Keratinocyte (primary cell): ENCODE measurements around the gene MFN2. TPM values are rescaled to one million over a fixed set of nuclear protein-coding genes. Genes with fewer than 3 reads are reported as not detected.

Experiments
- DNase-seq: peaks from one replicate; pipeline ENCODE4 v3.0.0-alpha.2; 2011; ENCODE audit warnings: low read depth, missing footprints, low spot score
- FAIRE-seq: peaks from 2 replicates; lab custom pipeline; 2011; peaks lifted over from hg19 to GRCh38; lab: Jason Lieb, UNC
- H2AFZ ChIP-seq: 2 replicates; pipeline ENCODE4 v1.6.0; 2012; ENCODE audit warnings: low read length, control low read depth, inconsistent platforms; ENCODE audit not compliant: control insufficient read depth
- H3K27ac ChIP-seq: 2 replicates; pipeline ENCODE4 v1.5.1; 2011; ENCODE audit warnings: low read length; ENCODE audit not compliant: control insufficient read depth, insufficient read depth
- H3K27me3 ChIP-seq: 3 replicates; pipeline ENCODE4 v1.6.0; 2011; ENCODE audit warnings: low read length; ENCODE audit not compliant: control insufficient read depth, insufficient read depth; ENCODE audit errors: extremely low read depth
- H3K36me3 ChIP-seq, 2 experiments: 2 replicates in 1 of 2; 3 replicates in 1 of 2; pipeline ENCODE4 v1.5.1; 2011; ENCODE audit warnings: low read length in 2 of 2, mild to moderate bottlenecking in 1 of 2; ENCODE audit not compliant: control insufficient read depth in 2 of 2, insufficient read depth in 2 of 2; ENCODE audit errors: extremely low read depth in 1 of 2
- H3K4me1 ChIP-seq: 3 replicates; pipeline ENCODE4 v1.5.1; 2011; ENCODE audit warnings: low read length; ENCODE audit not compliant: control insufficient read depth, insufficient read depth; ENCODE audit errors: extremely low read depth
- H3K4me2 ChIP-seq: 3 replicates; pipeline ENCODE4 v1.6.0; 2011; ENCODE audit warnings: low read depth, low read length; ENCODE audit not compliant: control insufficient read depth, insufficient read depth; ENCODE audit errors: extremely low read depth
- H3K4me3 ChIP-seq, 3 experiments: fragments of 200-600 bp in 1 of 3; sonication (generic) in 1 of 3; 2 replicates in 2 of 3; 3 replicates in 1 of 3; pipeline ENCODE4 v1.5.1; 2011 to 2016; ENCODE audit warnings: low read length in 3 of 3, mild to moderate bottlenecking in 3 of 3, control low read depth in 2 of 3, inconsistent platforms in 1 of 3, low read depth in 1 of 3, mixed read lengths in 1 of 3, mixed run types in 1 of 3, moderate library complexity in 1 of 3; ENCODE audit not compliant: control insufficient read depth in 2 of 3, insufficient read depth in 2 of 3; ENCODE audit errors: extremely low read depth in 1 of 3
- H3K79me2 ChIP-seq: 2 replicates; pipeline ENCODE4 v1.6.0; 2012; ENCODE audit warnings: low read length; ENCODE audit not compliant: control insufficient read depth, insufficient read depth
- H3K9ac ChIP-seq: 3 replicates; pipeline ENCODE4 v1.6.0; 2011; ENCODE audit warnings: low read length; ENCODE audit not compliant: control insufficient read depth, insufficient read depth; ENCODE audit errors: extremely low read depth
- H3K9me1 ChIP-seq: 3 replicates; pipeline ENCODE4 v1.6.0; 2011; ENCODE audit warnings: low read length; ENCODE audit not compliant: control insufficient read depth, insufficient read depth; ENCODE audit errors: extremely low read depth
- H3K9me3 ChIP-seq: 2 replicates; pipeline ENCODE4 v1.5.1; 2012; ENCODE audit warnings: low read depth, low read length; ENCODE audit not compliant: control insufficient read depth
- H4K20me1 ChIP-seq: 3 replicates; pipeline ENCODE4 v1.6.0; 2011; ENCODE audit warnings: low read length; ENCODE audit not compliant: control insufficient read depth, insufficient read depth; ENCODE audit errors: extremely low read depth
- EZH2 ChIP-seq: IDR thresholded peaks from one replicate; pipeline ENCODE4 v1.6.1; 2012; ENCODE audit warnings: inconsistent platforms, mild to moderate bottlenecking, low read length, moderate library complexity
- dilution Hi-C: fragments of 300-500 bp; cut with MboI; formaldehyde crosslinking; loops from one replicate; pipeline ENCODE4 v1.7.0; 2020; ENCODE audit warnings: low sequenced_read_pairs; ENCODE audit not compliant: extremely low pct_ligation_motif_present
- polyA plus RNA-seq, 5 experiments: library from polyadenylated mRNA; depleted of rRNA in 3 of 5; stranded (reverse) in 3 of 5; stranded (forward) in 1 of 5; unstranded in 1 of 5; fragments of >200 nt; gene quantifications; 1 replicate in 1 of 5; 2 replicates in 3 of 5; 3 replicates in 1 of 5; pipeline versions ENCODE4 v1.2.1 to v1.2.3, GENCODE V29; 2011 to 2012; ENCODE audit warnings: missing spikeins in 2 of 5, low read depth in 1 of 5, low replicate concordance in 1 of 5
- TF ChIP-seq, protein P1 (sequence below), 3 experiments: IDR thresholded peaks in 1 of 3; conservative IDR thresholded peaks in 1 of 3; optimal IDR thresholded peaks in 1 of 3; 2 replicates in 2 of 3; 3 replicates in 1 of 3; pipeline versions ENCODE3 to v1.5.1; 2011; ENCODE audit warnings: low read length in 3 of 3, mild to moderate bottlenecking in 3 of 3, moderate library complexity in 2 of 3, control low read depth in 1 of 3, inconsistent platforms in 1 of 3; ENCODE audit not compliant: insufficient read depth in 2 of 3; ENCODE audit errors: extremely low read depth in 1 of 3

Gene MFN2
- polyA plus RNA-seq, 1 donor (not counting 4 experiments of a cell fraction or from before 2014, with no cell fraction given) = 102 TPM

DNA sequence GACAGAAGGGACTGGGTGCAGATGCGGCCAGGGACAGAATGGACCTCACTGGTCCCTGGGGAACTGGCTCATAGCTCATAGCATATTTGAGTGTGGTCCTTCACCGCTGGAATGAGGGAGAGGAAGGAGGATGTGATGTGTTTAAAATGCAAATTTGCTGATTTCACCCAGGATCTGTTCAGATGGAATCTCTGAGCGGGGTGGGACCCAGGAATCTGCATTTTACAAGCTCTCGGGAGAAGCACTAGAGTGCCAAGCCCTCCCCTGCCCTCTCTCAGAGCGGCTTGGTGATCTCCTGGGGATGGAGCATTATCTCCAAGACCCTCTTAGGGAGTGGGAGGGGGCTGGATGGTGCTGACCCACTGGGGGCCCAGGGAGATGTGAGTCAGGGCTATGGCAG lies 22.8 kb upstream of the MFN2 start:
- no peaks in the 10 kb centered on the region for H4K20me1 ChIP-seq
- FAIRE-seq (no peak), DNase-seq (no peak)
- no peak overlapping the region for H2AFZ ChIP-seq
- no peaks in the 10 kb centered on the region for H3K9me3 ChIP-seq
- no peak overlapping the region for H3K4me2 ChIP-seq
- peaks cover 11 to 26% of the 10 kb centered on the region in 2 experiments for H3K36me3 ChIP-seq
- H3K27ac ChIP-seq = no peak overlapping the region
- no peaks in the 10 kb centered on the region for H3K79me2 ChIP-seq
- no peak overlapping the region for H3K9ac ChIP-seq
- TF ChIP-seq, protein P1, sequence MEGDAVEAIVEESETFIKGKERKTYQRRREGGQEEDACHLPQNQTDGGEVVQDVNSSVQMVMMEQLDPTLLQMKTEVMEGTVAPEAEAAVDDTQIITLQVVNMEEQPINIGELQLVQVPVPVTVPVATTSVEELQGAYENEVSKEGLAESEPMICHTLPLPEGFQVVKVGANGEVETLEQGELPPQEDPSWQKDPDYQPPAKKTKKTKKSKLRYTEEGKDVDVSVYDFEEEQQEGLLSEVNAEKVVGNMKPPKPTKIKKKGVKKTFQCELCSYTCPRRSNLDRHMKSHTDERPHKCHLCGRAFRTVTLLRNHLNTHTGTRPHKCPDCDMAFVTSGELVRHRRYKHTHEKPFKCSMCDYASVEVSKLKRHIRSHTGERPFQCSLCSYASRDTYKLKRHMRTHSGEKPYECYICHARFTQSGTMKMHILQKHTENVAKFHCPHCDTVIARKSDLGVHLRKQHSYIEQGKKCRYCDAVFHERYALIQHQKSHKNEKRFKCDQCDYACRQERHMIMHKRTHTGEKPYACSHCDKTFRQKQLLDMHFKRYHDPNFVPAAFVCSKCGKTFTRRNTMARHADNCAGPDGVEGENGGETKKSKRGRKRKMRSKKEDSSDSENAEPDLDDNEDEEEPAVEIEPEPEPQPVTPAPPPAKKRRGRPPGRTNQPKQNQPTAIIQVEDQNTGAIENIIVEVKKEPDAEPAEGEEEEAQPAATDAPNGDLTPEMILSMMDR (optimal IDR thresholded peaks at IDR 0.05 in 1 of 3, IDR thresholded peaks at IDR 0.05 in 1 of 3, conservative IDR thresholded peaks at IDR 0.05 in 1 of 3; ENCODE audit: extremely low read depth in 1 of 3, insufficient read depth in 2 of 3, low read length in 3 of 3) = no peak
- no peak for TF ChIP-seq EZH2
- H3K4me3 ChIP-seq = no peak overlapping the region
- H3K4me1 ChIP-seq = no peaks in the 10 kb centered on the region
- dilution Hi-C loops = no loop called here
- H3K27me3 ChIP-seq = no peaks in the 10 kb centered on the region
- no peaks in the 10 kb centered on the region for H3K9me1 ChIP-seq

DNA sequence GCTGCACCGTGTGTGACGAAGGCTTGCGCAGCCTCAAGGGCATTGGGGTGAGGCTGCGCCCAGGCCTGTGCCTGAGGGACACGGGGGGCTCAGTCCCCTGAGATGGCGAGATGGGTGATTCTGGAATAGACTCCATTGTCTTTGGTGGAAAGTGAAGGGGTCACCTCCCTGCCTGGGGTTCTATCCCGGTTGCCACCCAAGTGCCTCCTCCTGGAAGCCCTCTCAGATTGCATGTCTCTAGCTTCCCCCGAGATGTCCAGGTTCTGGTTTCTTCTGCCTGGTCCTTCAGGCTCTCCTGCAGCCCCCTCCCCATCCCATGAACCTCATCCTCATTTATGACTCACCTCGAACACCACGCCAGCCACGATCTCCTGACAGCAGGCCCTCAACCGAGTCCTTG lies 22.3 kb upstream of the MFN2 start:
- no peaks in the 10 kb centered on the region for H3K27me3 ChIP-seq

More for the DNA sequence above, 22.3 kb upstream of the MFN2 start:
- Histone ChIP-seq H3K36me3 (peaks cover 11 to 23% of the 10 kb centered on the region in 2 experiments), H4K20me1 (no peaks in the 10 kb centered on the region), H3K9ac (no peak overlapping the region), H3K4me2 (no peak overlapping the region), H3K9me1 (no peaks in the 10 kb centered on the region), H3K79me2 (no peaks in the 10 kb centered on the region), H2AFZ (no peak overlapping the region), H3K27ac (no peak overlapping the region), H3K4me1 (no peaks in the 10 kb centered on the region), H3K9me3 (no peaks in the 10 kb centered on the region), H3K4me3 (no peak overlapping the region)
- no peak for TF ChIP-seq EZH2
- TF ChIP-seq, protein P1 (optimal IDR thresholded peaks at IDR 0.05 in 1 of 3, IDR thresholded peaks at IDR 0.05 in 1 of 3, conservative IDR thresholded peaks at IDR 0.05 in 1 of 3; ENCODE audit: extremely low read depth in 1 of 3, insufficient read depth in 2 of 3, low read length in 3 of 3) = no peak
- FAIRE-seq (no peak), DNase-seq (no peak)
- dilution Hi-C loops = no loop called here
